ENCODE results near the gene BLACAT1. TPM values are rescaled to one million over a fixed set of nuclear protein-coding genes. Genes with fewer than 3 reads are reported as not detected.
"Not testable (repeated sequence)": the region's sequence is repeated elsewhere in the genome, so short reads cannot be mapped to it uniquely, and the experiment has no call there.

BLACAT1 gene
- total RNA-seq, 3 donors from 2014 or later: 0.66 to 1.5 TPM; not detected in 1

- DNase-seq (ENCODE audit: low spot score in 2 of 2): no peak
- H3K4me1 ChIP-seq: no peaks in the 10 kb centered on the region
- no peaks in the 10 kb centered on the region for H3K36me3 ChIP-seq
- TF ChIP-seq POLR2AphosphoS5 (IDR thresholded peaks at IDR 0.05) (no peak), POLR2A (IDR thresholded peaks at IDR 0.05) (no peak), CTCF (IDR thresholded peaks at IDR 0.05) (no peak)
- no peaks in the 10 kb centered on the region for H3K9me3 ChIP-seq
- H3K27ac ChIP-seq: no peak overlapping the region
- intact Hi-C loops (cut with DNase I; ENCODE audit: low total_unique reads): no loop called here
- no peaks in the 10 kb centered on the region for H3K27me3 ChIP-seq
- no peak overlapping the region for H3K4me3 ChIP-seq
Measured at GRCh38 chr1:205407970-205408369, 47.9 kb downstream of the BLACAT1 start.

- intact Hi-C loops (cut with DNase I; ENCODE audit: low total_unique reads); DNase-seq (ENCODE audit: low spot score in 2 of 2): not testable (repeated sequence)
Measured at GRCh38 chr1:205406252-205406651, 49.6 kb downstream of the BLACAT1 start.

More at GRCh38 chr1:205406252-205406651, 49.6 kb downstream of the BLACAT1 start:
- not testable (repeated sequence) for H3K36me3 ChIP-seq, H3K27me3 ChIP-seq, H3K4me3 ChIP-seq, H3K9me3 ChIP-seq, H3K4me1 ChIP-seq, H3K27ac ChIP-seq

Other genes with a start within 250 kb of the BLACAT1 start
- gene DSTYK, start 244.3 kb downstream of the BLACAT1 start, total RNA-seq: 10 to 100 TPM; 10.2 to 19.3 (median 12.5) TPM
- gene TMCC2, start 228.1 kb downstream of the BLACAT1 start, total RNA-seq: 1 to 10 TPM; 1.1 to 2.2 (median 2.0) TPM
- 1 to 10 TPM in 2 of 3 donors, under 1 TPM in 1; 0.98 to 2.2 (median 1.1) TPM for gene NUAK2, start 134.3 kb downstream of the BLACAT1 start, total RNA-seq
- gene KLHDC8A, start 99.1 kb downstream of the BLACAT1 start, total RNA-seq: not detected
- 1 to 10 TPM in 1 of 3 donors, not detected in 2; 6.1 TPM for gene LEMD1, start 34.0 kb downstream of the BLACAT1 start, total RNA-seq
- 10 to 100 TPM in 1 of 3 donors, 1 to 10 TPM in 2; 1.4 to 12.3 (median 9.2) TPM for gene CDK18, start 48.6 kb upstream of the BLACAT1 start, total RNA-seq
- 10 to 100 TPM; 22.6 to 32.5 (median 26.5) TPM for gene ELK4, start 176.0 kb upstream of the BLACAT1 start, total RNA-seq
- gene SLC45A3, start 224.5 kb upstream of the BLACAT1 start, total RNA-seq: 1 to 10 TPM; 1.3 to 2.9 (median 1.6) TPM